H1 (cell line): ENCODE measurements around the gene SPIRE1. TPM values are rescaled to one million over a fixed set of nuclear protein-coding genes. Genes with fewer than 3 reads are reported as not detected.

Experiments
- CTCF ChIA-PET: fragments of 300-600 bp; sonication (Branson Sonifier 250); formaldehyde crosslinking; loops from one replicate; lab custom pipeline; 2021; ENCODE audit not compliant: partially characterized antibody; lab: Charles Lee
- POLR2A ChIA-PET: fragments of 300-600 bp; sonication (Branson Sonifier 250); formaldehyde crosslinking; loops from one replicate; lab custom pipeline; 2021; ENCODE audit warnings: inconsistent platforms; ENCODE audit not compliant: partially characterized antibody; lab: Charles Lee
- DNase-seq, 2 experiments: peaks; one replicate each; pipeline versions ENCODE4 v3.0.0 to v3.0.0-alpha.2; 2010 to 2022; ENCODE audit warnings: low spot score in 2 of 2, low read depth in 1 of 2, mixed read lengths in 1 of 2
- FAIRE-seq: peaks from 2 replicates; lab custom pipeline; 2011; peaks lifted over from hg19 to GRCh38; lab: Jason Lieb, UNC
- H2AFZ ChIP-seq: 2 replicates; pipeline ENCODE4 v1.8.1; 2012; ENCODE audit warnings: low read length, inconsistent platforms
- H2AK5ac ChIP-seq: 2 replicates; pipeline ENCODE4 v1.6.1; 2013; ENCODE audit warnings: low read depth, low read length
- H2BK120ac ChIP-seq: replicated peaks from 2 replicates; pipeline ENCODE3; 2013; ENCODE audit warnings: low read depth, low read length, inconsistent platforms
- H2BK12ac ChIP-seq: 2 replicates; pipeline ENCODE4 v1.6.1; 2013; ENCODE audit warnings: low read depth, low read length
- H2BK15ac ChIP-seq: 2 replicates; pipeline ENCODE4 v1.6.1; 2013; ENCODE audit warnings: low read length
- H2BK20ac ChIP-seq: 2 replicates; pipeline ENCODE4 v1.6.1; 2013; ENCODE audit warnings: low read length
- H2BK5ac ChIP-seq: 2 replicates; pipeline ENCODE4 v1.6.1; 2013; ENCODE audit warnings: low read depth, low read length
- H3K14ac ChIP-seq: 2 replicates; pipeline ENCODE4 v1.6.1; 2013; ENCODE audit warnings: inconsistent platforms; ENCODE audit not compliant: insufficient read length
- H3K18ac ChIP-seq: 2 replicates; pipeline ENCODE4 v1.6.1; 2013; ENCODE audit warnings: low read length; ENCODE audit errors: extremely low read depth
- H3K23ac ChIP-seq: 2 replicates; pipeline ENCODE4 v1.6.1; 2013; ENCODE audit warnings: inconsistent platforms; ENCODE audit not compliant: insufficient read length
- H3K23me2 ChIP-seq: 2 replicates; pipeline ENCODE4 v1.6.1; 2013; ENCODE audit warnings: low read depth, low read length
- H3K27ac ChIP-seq: 2 replicates; pipeline ENCODE4 v1.6.1; 2011; ENCODE audit warnings: low read depth, low read length, inconsistent platforms
- H3K27me3 ChIP-seq, 4 experiments: replicated peaks in 1 of 4; 1 replicate in 1 of 4; 2 replicates in 3 of 4; pipeline versions ENCODE4 v1.6.1 to v1.8.1; 2011 to 2013; ENCODE audit warnings: low read length in 3 of 4, mild to moderate bottlenecking in 3 of 4, inconsistent platforms in 2 of 4, mixed read lengths in 2 of 4, moderate library complexity in 1 of 4; ENCODE audit not compliant: control insufficient read depth in 3 of 4, insufficient read depth in 3 of 4; ENCODE audit errors: extremely low read depth in 1 of 4
- H3K36me3 ChIP-seq, 4 experiments: 2 replicates each; pipeline versions ENCODE4 v1.6.1 to v1.8.1; 2011 to 2013; ENCODE audit warnings: mild to moderate bottlenecking in 4 of 4, low read length in 3 of 4, moderate library complexity in 2 of 4, control low read depth in 1 of 4, inconsistent platforms in 1 of 4; ENCODE audit not compliant: insufficient read depth in 4 of 4, control insufficient read depth in 2 of 4
- H3K4ac ChIP-seq: replicated peaks from 2 replicates; pipeline ENCODE3; 2013; ENCODE audit warnings: low read length, low read depth, mixed read lengths, inconsistent platforms; ENCODE audit not compliant: insufficient read length
- H3K4me1 ChIP-seq, 4 experiments: replicated peaks in 1 of 4; 1 replicate in 1 of 4; 2 replicates in 3 of 4; pipeline versions ENCODE4 v1.6.1 to v1.8.1; 2011 to 2013; ENCODE audit warnings: low read length in 3 of 4, inconsistent platforms in 2 of 4, mixed read lengths in 1 of 4; ENCODE audit not compliant: insufficient read depth in 4 of 4, control insufficient read depth in 3 of 4
- H3K4me2 ChIP-seq, 2 experiments: 2 replicates each; pipeline versions ENCODE4 v1.6.1 to v1.8.1; 2011 to 2013; ENCODE audit warnings: low read depth in 2 of 2, low read length in 2 of 2, control low read depth in 1 of 2, inconsistent platforms in 1 of 2, mild to moderate bottlenecking in 1 of 2; ENCODE audit not compliant: insufficient read depth in 1 of 2
- H3K4me3 ChIP-seq, 4 experiments: fragments of 200-600, 300-600 bp in 1 of 4; sonication (generic), shearing (Covaris generic), sonication (Bioruptor Twin) in 1 of 4; 2 replicates each; pipeline versions ENCODE4 v1.5.1 to v1.8.1; 2011 to 2016; ENCODE audit warnings: low read length in 4 of 4, low read depth in 3 of 4, control low read depth in 2 of 4, inconsistent platforms in 2 of 4, mild to moderate bottlenecking in 2 of 4, mixed read lengths in 1 of 4, moderate library complexity in 1 of 4; ENCODE audit not compliant: insufficient read depth in 2 of 4; ENCODE audit errors: extremely low read depth in 1 of 4
- H3K56ac ChIP-seq: replicated peaks from 2 replicates; pipeline ENCODE3; 2013; ENCODE audit warnings: low read depth, mild to moderate bottlenecking, mixed read lengths, low read length, inconsistent platforms; ENCODE audit not compliant: insufficient read length
- H3K79me1 ChIP-seq: 2 replicates; pipeline ENCODE4 v1.6.1; 2013; ENCODE audit warnings: low read depth, low read length, control low read depth
- H3K79me2 ChIP-seq, 2 experiments: 2 replicates each; pipeline versions ENCODE4 v1.6.1 to v1.8.1; 2012 to 2013; ENCODE audit warnings: low read length in 2 of 2, mild to moderate bottlenecking in 2 of 2, inconsistent platforms in 1 of 2; ENCODE audit not compliant: insufficient read depth in 2 of 2, control insufficient read depth in 1 of 2
- H3K9ac ChIP-seq, 4 experiments: replicated peaks in 1 of 4; 1 replicate in 1 of 4; 2 replicates in 3 of 4; pipeline versions ENCODE4 v1.6.1 to v1.8.1; 2011 to 2013; ENCODE audit warnings: low read depth in 3 of 4, low read length in 3 of 4, control low read depth in 2 of 4, mild to moderate bottlenecking in 2 of 4, moderate library complexity in 2 of 4, inconsistent platforms in 1 of 4; ENCODE audit errors: extremely low read depth in 1 of 4
- H3K9me3 ChIP-seq, 2 experiments: 2 replicates each; pipeline versions ENCODE4 v1.6.1 to v1.8.1; 2012 to 2013; ENCODE audit warnings: mild to moderate bottlenecking in 2 of 2, moderate library complexity in 2 of 2, control low read depth in 1 of 2, inconsistent platforms in 1 of 2, low read depth in 1 of 2, low read length in 1 of 2, mixed read lengths in 1 of 2; ENCODE audit not compliant: insufficient read depth in 2 of 2
- H4K20me1 ChIP-seq, 2 experiments: replicated peaks in 1 of 2; 2 replicates each; pipeline versions ENCODE3 to v1.8.1; 2011 to 2013; ENCODE audit warnings: inconsistent platforms in 2 of 2, low read length in 2 of 2, mild to moderate bottlenecking in 1 of 2; ENCODE audit not compliant: insufficient read depth in 2 of 2, control insufficient read depth in 1 of 2
- H4K5ac ChIP-seq: 2 replicates; pipeline ENCODE4 v1.6.1; 2013; ENCODE audit warnings: low read length, low read depth, mixed read lengths, inconsistent platforms; ENCODE audit not compliant: insufficient read length
- H4K8ac ChIP-seq: 2 replicates; pipeline ENCODE4 v1.8.0; 2013; ENCODE audit warnings: mild to moderate bottlenecking, moderate library complexity, low read length, inconsistent platforms; ENCODE audit not compliant: insufficient read depth; ENCODE audit errors: extremely low read depth
- H4K91ac ChIP-seq: replicated peaks from 2 replicates; pipeline ENCODE3; 2013; ENCODE audit warnings: low read length, mixed read lengths, inconsistent platforms; ENCODE audit not compliant: insufficient read length
- CBX8 ChIP-seq: fragments of 300-800, 300-1000 bp; sonication (generic); IDR thresholded peaks from 2 replicates; pipeline ENCODE4 v1.7.1; 2016; ENCODE audit warnings: low read depth, low read length, borderline replicate concordance
- CREB1 ChIP-seq: IDR thresholded peaks from 2 replicates; pipeline ENCODE4 v1.6.1; 2012; ENCODE audit warnings: inconsistent platforms
- EGR1 ChIP-seq: IDR thresholded peaks from 2 replicates; pipeline ENCODE4 v1.6.1; 2011; ENCODE audit warnings: low read depth, low read length, borderline replicate concordance
- SAP30 ChIP-seq: fragments of 300-600 bp; sonication (generic); IDR thresholded peaks from 2 replicates; pipeline ENCODE4 v1.7.1; 2012; ENCODE audit warnings: low read length, moderate library complexity, mild to moderate bottlenecking, inconsistent platforms; ENCODE audit not compliant: insufficient read depth, insufficient replicate concordance
- SIRT6 ChIP-seq: IDR thresholded peaks from one replicate; pipeline ENCODE4 v1.7.1; 2012; ENCODE audit warnings: low read length, inconsistent platforms
- SIX5 ChIP-seq: IDR thresholded peaks from 2 replicates; pipeline ENCODE4 v1.6.1; 2011; ENCODE audit warnings: mild to moderate bottlenecking, low read depth, low read length
- SP1 ChIP-seq: IDR thresholded peaks from 2 replicates; pipeline ENCODE4 v1.6.1; 2011; ENCODE audit warnings: low read depth, low read length
- TAF7 ChIP-seq: optimal IDR thresholded peaks from 2 replicates; pipeline ENCODE3; 2011; ENCODE audit warnings: low read depth, mild to moderate bottlenecking, inconsistent platforms, low read length, moderate library complexity, borderline replicate concordance
- YY1 ChIP-seq: IDR thresholded peaks from 2 replicates; pipeline ENCODE4 v1.6.1; 2011; ENCODE audit warnings: low read depth, mild to moderate bottlenecking, low read length
- polyA plus RNA-seq, 7 experiments: library from polyadenylated mRNA; depleted of rRNA in 3 of 7; stranded (reverse) in 5 of 7; unstranded in 2 of 7; fragments of >200 nt in 5 of 7; fragments of 200-250 nt in 2 of 7; gene quantifications; 1 replicate in 5 of 7; 2 replicates in 1 of 7; 4 replicates in 1 of 7; pipeline versions ENCODE4 v1.2.1 to v1.2.3, GENCODE V29; 2011 to 2013; ENCODE audit warnings: missing spikeins in 2 of 7, mixed read lengths in 2 of 7
- total RNA-seq: library from RNA; stranded (reverse); fragmentation: NEBNext Ultra II Directional; extraction: Animal tissue kit (Norgen Biotek cat#: 25700); gene quantifications from 2 replicates; pipeline ENCODE4 v1.2.1, GENCODE V29; 2021

Gene SPIRE1
- total and polyA plus RNA-seq, 2 of the 8 experiments (the other 6 are each of a cell fraction or from before 2014, with no cell fraction given), result 6.0 to 21.5 TPM

DNA sequence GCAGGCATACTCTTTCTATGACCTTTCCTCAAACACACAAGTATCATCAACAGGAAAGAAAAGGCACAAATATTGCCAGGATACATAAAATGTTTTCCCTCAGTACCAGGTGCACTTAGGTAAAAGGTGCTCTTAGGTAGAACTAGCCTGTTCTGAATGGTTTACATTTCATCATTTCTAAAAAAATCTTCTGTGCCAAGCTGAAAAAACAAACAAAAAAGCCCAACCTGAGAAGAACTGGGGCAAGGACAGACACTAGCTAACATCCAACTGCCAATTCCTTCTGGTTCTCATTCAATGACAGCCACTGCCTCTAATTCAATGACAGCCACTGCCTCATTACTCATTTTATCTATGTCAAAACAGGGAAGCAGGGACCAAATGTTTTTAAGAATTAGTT, 68.5 kb downstream of the SPIRE1 start:
- no peaks in the 10 kb centered on the region for H3K27me3 ChIP-seq
- POLR2A ChIA-PET, result no interaction called here
- H2BK20ac ChIP-seq, result no peak overlapping the region
- no peak overlapping the region for H2AK5ac ChIP-seq
- FAIRE-seq, result no peak
- H2BK5ac ChIP-seq, result no peak overlapping the region
- H3K9ac ChIP-seq, result no peak overlapping the region
- no peak overlapping the region for H4K8ac ChIP-seq
- H2BK12ac ChIP-seq, result no peak overlapping the region
- no peak overlapping the region for H3K14ac ChIP-seq
- no peaks in the 10 kb centered on the region for H4K20me1 ChIP-seq
- no peak overlapping the region for H3K4me2 ChIP-seq
- no peak overlapping the region for H4K5ac ChIP-seq
- no peak for DNase-seq
- H3K36me3 ChIP-seq, result no peaks in the 10 kb centered on the region
- H2AFZ ChIP-seq, result no peak overlapping the region
- H3K56ac ChIP-seq, result no peak overlapping the region
- no peaks in the 10 kb centered on the region for H3K79me1 ChIP-seq
- no peaks in the 10 kb centered on the region for H3K79me2 ChIP-seq
- no peak overlapping the region for H3K18ac ChIP-seq
- H3K4me1 ChIP-seq, result no peaks in the 10 kb centered on the region
- TF ChIP-seq SAP30, result no peak
- no peak for TF ChIP-seq SP1
- no peak for TF ChIP-seq EGR1
- TF ChIP-seq SIX5, result no peak
- TF ChIP-seq SIRT6, result no peak
- TF ChIP-seq CREB1, result no peak
- TF ChIP-seq YY1, result no peak
- TF ChIP-seq TAF7, result no peak
- no peak for TF ChIP-seq CBX8
- CTCF ChIA-PET, result no interaction called here
- no peak overlapping the region for H4K91ac ChIP-seq
- no peak overlapping the region for H3K4me3 ChIP-seq
- H2BK15ac ChIP-seq, result no peak overlapping the region
- H3K23ac ChIP-seq, result no peak overlapping the region
- H3K4ac ChIP-seq, result no peak overlapping the region
- no peaks in the 10 kb centered on the region for H3K9me3 ChIP-seq
- no peak overlapping the region for H2BK120ac ChIP-seq
- H3K23me2 ChIP-seq, result no peaks in the 10 kb centered on the region
- H3K27ac ChIP-seq, result no peak overlapping the region
